SU-DHL-6 (cell line): ENCODE results near the gene ANGPTL3.
"Not testable (repeated sequence)": the region's sequence is repeated elsewhere in the genome, so short reads cannot be mapped to it uniquely, and the experiment has no call there.

Source experiments
- H2AFZ ChIP-seq: fragments of 200-600 bp; sonication (generic); 2 replicates; pipeline ENCODE4 v1.6.1; 2014; ENCODE audit warnings: low read depth, mild to moderate bottlenecking, moderate library complexity, mixed read lengths, antibody characterized with exemption, low read length; ENCODE audit not compliant: severe bottlenecking
- H3F3A ChIP-seq: fragments of 200-600 bp; shearing (Covaris generic); 2 replicates; pipeline ENCODE4 v1.6.0; 2016; ENCODE audit warnings: antibody characterized with exemption, mild to moderate bottlenecking; ENCODE audit not compliant: insufficient read depth
- H3K27ac ChIP-seq: fragments of 200-600 bp; sonication (generic); 2 replicates; pipeline ENCODE4 v1.5.1; 2016; ENCODE audit warnings: low read depth, mild to moderate bottlenecking, low read length, moderate library complexity, mixed read lengths
- H3K27me3 ChIP-seq: fragments of 200-600 bp; sonication (generic), shearing (Covaris generic); 2 replicates; pipeline ENCODE4 v1.6.0; 2014; ENCODE audit warnings: mild to moderate bottlenecking, low read length
- H3K36me3 ChIP-seq: fragments of 200-600 bp; sonication (generic); 2 replicates; pipeline ENCODE4 v1.6.1; 2014; ENCODE audit warnings: mild to moderate bottlenecking, low read length, mixed read lengths
- H3K4me2 ChIP-seq: fragments of 300-600, 200-600 bp; shearing (Covaris generic), sonication (generic); 2 replicates; pipeline ENCODE4 v1.6.0; 2014; ENCODE audit warnings: low read length, low read depth, mild to moderate bottlenecking; ENCODE audit not compliant: poor library complexity, severe bottlenecking
- H3K4me3 ChIP-seq: fragments of 200-600 bp; sonication (generic); 2 replicates; pipeline ENCODE4 v1.5.1; 2014; ENCODE audit warnings: antibody characterized with exemption, low read length, mild to moderate bottlenecking, mixed read lengths; ENCODE audit not compliant: insufficient read depth, poor library complexity, severe bottlenecking
- H3K79me2 ChIP-seq: fragments of 200-600 bp; sonication (generic); 2 replicates; pipeline ENCODE4 v1.6.1; 2014; ENCODE audit warnings: mild to moderate bottlenecking, low read length, moderate library complexity; ENCODE audit not compliant: insufficient read depth
- H3K9ac ChIP-seq: fragments of 200-600 bp; sonication (generic); 2 replicates; pipeline ENCODE4 v1.7.0; 2014; ENCODE audit warnings: mild to moderate bottlenecking, low read length
- H3K9me2 ChIP-seq: fragments of 200-600 bp; sonication (generic); replicated peaks from 2 replicates; pipeline ENCODE4 v1.6.1; 2014; ENCODE audit warnings: low read length; ENCODE audit not compliant: insufficient read depth
- H3K9me3 ChIP-seq: fragments of 200-600 bp; sonication (generic); 2 replicates; pipeline ENCODE4 v1.6.1; 2014; ENCODE audit warnings: low read length, mixed read lengths; ENCODE audit not compliant: insufficient read depth
- H4K20me1 ChIP-seq: fragments of 200-600 bp; sonication (generic); 2 replicates; pipeline ENCODE4 v1.6.1; 2014; ENCODE audit warnings: low read depth, mild to moderate bottlenecking, antibody characterized with exemption, low read length, moderate library complexity, mixed read lengths
- CTCF ChIP-seq: fragments of 200-600 bp; sonication (generic); IDR thresholded peaks from one replicate; pipeline ENCODE4 v1.5.1; 2017; ENCODE audit warnings: antibody characterized with exemption, mild to moderate bottlenecking, low read length, moderate library complexity; ENCODE audit not compliant: insufficient read depth, poor library complexity, severe bottlenecking
- EZH2phosphoT487 ChIP-seq: fragments of 200-600 bp; sonication (generic), shearing (Covaris generic); conservative IDR thresholded peaks from 2 replicates; pipeline ENCODE4 v1.6.1; 2018; ENCODE audit warnings: mild to moderate bottlenecking, antibody characterized with exemption, low read length, moderate library complexity, mixed read lengths

The ANGPTL3 gene

DNA sequence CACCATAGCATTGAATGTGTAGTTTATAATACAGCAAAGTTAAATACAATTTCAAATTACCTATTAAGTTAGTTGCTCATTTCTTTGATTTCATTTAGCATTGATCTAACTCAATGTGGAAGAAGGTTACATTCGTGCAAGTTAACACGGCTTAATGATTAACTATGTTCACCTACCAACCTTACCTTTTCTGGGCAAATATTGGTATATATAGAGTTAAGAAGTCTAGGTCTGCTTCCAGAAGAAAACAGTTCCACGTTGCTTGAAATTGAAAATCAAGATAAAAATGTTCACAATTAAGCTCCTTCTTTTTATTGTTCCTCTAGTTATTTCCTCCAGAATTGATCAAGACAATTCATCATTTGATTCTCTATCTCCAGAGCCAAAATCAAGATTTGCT is at the start of gene ANGPTL3:
TSS of gene ANGPTL3 (plus strand) at position 240 of the 400 bp plus-strand sequence. CDS start at position 287, 47 bp downstream.
- Histone ChIP-seq H3K9me3 (no peaks in the 10 kb centered on the region), H3K27ac (no peak within 1 kb of the TSS), H2AFZ (no peak within 1 kb of the TSS), H3K4me2 (no peak within 1 kb of the TSS), H3K27me3 (no peaks in the 10 kb centered on the region), H3K9me2 (no peaks in the 10 kb centered on the region), H3K36me3 (no peaks in the 10 kb centered on the region), H3K4me3 (no peak within 1 kb of the TSS), H3K79me2 (no peaks in the 10 kb centered on the region), H4K20me1 (no peaks in the 10 kb centered on the region), H3K9ac (no peak within 1 kb of the TSS), H3F3A (no peaks in the 10 kb centered on the region)
- TF ChIP-seq CTCF, result no peak
- no peak for TF ChIP-seq EZH2phosphoT487

DNA sequence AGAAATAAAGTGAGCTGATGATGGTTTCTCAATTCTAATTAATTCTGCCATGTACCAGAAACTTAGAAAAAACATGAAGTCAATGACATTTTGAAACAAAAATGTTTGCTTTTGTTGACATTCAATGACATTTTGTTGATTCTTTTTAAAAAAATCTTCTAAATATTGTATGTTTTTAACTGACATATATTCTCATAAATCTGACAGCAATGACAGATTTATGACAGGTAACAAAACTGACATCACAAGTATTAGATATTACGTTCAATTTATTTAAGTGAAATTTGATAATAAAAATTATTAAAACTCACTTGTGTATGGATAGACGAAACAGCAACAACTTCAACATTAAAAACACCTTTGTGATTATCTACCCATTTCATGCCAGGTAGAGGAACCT is 36.0 kb upstream of the ANGPTL3 start:
- no peak overlapping the region for H2AFZ ChIP-seq
- no peak overlapping the region for H3K9ac ChIP-seq
- H3K27me3 ChIP-seq, result no peaks in the 10 kb centered on the region
- no peaks in the 10 kb centered on the region for H4K20me1 ChIP-seq
- no peak overlapping the region for H3K4me3 ChIP-seq
- H3K4me2 ChIP-seq, result no peak overlapping the region
- TF ChIP-seq EZH2phosphoT487 (no peak), CTCF (no peak)
- H3K9me3 ChIP-seq, result no peaks in the 10 kb centered on the region
- no peaks in the 10 kb centered on the region for H3K9me2 ChIP-seq
- H3K27ac ChIP-seq, result no peak overlapping the region
- H3K36me3 ChIP-seq, result no peaks in the 10 kb centered on the region
- H3F3A ChIP-seq, result no peaks in the 10 kb centered on the region
- no peaks in the 10 kb centered on the region for H3K79me2 ChIP-seq

DNA sequence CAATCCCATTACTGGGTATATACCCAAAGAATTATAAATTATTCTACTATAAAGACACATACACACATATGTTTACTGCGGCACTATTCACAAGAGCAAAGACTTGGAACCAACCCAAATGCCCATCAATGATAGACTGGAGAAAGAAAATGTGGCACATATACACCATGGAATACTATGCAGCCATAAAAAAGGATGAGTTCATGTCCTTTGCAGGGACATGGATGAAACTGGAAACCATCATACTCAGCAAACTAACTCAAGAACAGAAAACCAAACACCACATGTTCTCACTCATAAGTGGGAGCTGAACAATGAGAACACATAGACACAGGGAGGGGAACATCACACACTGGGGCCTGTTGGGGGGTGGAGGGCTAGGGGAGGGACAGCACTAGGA is 30.1 kb upstream of the ANGPTL3 start:
- H3K27ac ChIP-seq, H3K27me3 ChIP-seq, H2AFZ ChIP-seq, H3K4me3 ChIP-seq, H3K79me2 ChIP-seq, H3K4me2 ChIP-seq, H3K36me3 ChIP-seq, H3F3A ChIP-seq, H4K20me1 ChIP-seq, H3K9ac ChIP-seq, H3K9me3 ChIP-seq, H3K9me2 ChIP-seq: not testable (repeated sequence)

GRCh38 chr1:62567926-62568325 is 29.4 kb upstream of the ANGPTL3 start:
- H3K9me2 ChIP-seq, H3F3A ChIP-seq, H3K79me2 ChIP-seq, H3K27me3 ChIP-seq, H3K4me3 ChIP-seq, H4K20me1 ChIP-seq, H2AFZ ChIP-seq, H3K9ac ChIP-seq, H3K4me2 ChIP-seq, H3K27ac ChIP-seq, H3K36me3 ChIP-seq, H3K9me3 ChIP-seq: not testable (repeated sequence)

DNA sequence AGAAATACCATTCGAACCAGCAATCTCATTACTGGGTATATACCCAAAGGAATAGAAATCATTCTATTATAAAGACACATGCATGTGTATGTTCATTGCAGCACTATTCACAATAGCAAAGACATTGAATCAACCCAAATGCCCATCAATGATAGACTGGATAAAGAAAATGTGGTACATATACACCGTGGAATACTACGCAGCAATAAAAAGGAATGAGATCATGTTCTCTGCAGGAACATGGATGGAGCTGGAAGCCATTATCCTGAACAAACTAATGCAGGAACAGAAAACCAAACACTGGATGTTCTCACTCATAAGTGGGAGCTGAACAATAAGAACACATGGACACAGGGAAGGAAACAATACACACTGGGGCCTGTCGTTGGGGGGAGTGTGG is 25.8 kb upstream of the ANGPTL3 start:
- H3K4me2 ChIP-seq, H3K4me3 ChIP-seq, H3K9ac ChIP-seq, H3K27me3 ChIP-seq, H3K79me2 ChIP-seq, H3K27ac ChIP-seq, H3K9me2 ChIP-seq, H2AFZ ChIP-seq, H4K20me1 ChIP-seq, H3K36me3 ChIP-seq, H3F3A ChIP-seq, H3K9me3 ChIP-seq: not testable (repeated sequence)
